ENCODE measurements around the gene CTIF.

DNA sequence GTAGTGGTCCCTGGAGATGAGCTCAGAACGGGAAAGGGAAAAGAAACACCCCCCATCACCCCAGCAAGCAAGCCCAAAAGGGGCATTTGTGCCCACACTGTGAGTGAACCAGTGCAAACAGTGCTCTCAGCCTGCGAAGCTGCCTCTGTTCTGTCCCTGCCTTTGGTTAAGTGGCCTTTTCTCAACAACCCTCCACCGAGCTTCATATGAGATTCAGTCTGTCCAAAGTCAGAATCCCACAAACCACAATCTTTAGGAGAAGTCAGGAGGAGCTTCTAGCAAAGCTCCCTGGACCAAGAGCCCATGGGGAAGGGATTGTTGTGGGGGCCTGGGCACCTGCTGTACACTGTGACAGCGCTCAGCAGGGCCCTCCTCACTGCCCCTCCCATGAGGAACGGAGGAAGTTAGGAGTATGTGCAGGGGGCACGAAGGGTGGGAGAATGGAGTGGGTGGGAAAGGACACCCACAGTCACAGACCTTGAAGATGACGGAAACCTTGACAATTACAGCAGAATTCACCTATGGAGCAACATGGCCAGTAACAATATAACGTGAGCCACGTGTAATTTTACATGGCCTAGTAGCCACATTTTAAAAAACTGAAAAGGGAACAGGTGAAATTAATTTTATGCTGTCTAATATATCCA is 292.4 kb downstream of the CTIF start:
- no peak for TF ChIP-seq POLR2AphosphoS5 (IDR thresholded peaks at IDR 0.05; ENCODE audit: borderline replicate concordance, low read depth, low read length)
- no peak for TF ChIP-seq EZH2 (IDR thresholded peaks at IDR 0.05)
